HCT116 (cell line): Measurements from ENCODE around the gene C16orf74.

ENCODE experiments used
- EGR1 ChIP-seq: IDR thresholded peaks from 2 replicates; pipeline ENCODE4 v1.6.1; 2012; ENCODE audit warnings: low read depth
- EZH2phosphoT487 ChIP-seq: fragments of 200-600 bp; IDR thresholded peaks from 2 replicates; pipeline ENCODE4 v1.6.1; 2018; ENCODE audit warnings: antibody characterized with exemption, borderline replicate concordance
- SIN3A ChIP-seq: IDR thresholded peaks from 2 replicates; pipeline ENCODE4 v1.6.1; 2012; ENCODE audit warnings: low read depth
- TCF7L2 ChIP-seq: IDR thresholded peaks from 2 replicates; pipeline ENCODE4 v1.7.0; 2011; ENCODE audit warnings: borderline replicate concordance, inconsistent platforms; ENCODE audit not compliant: insufficient read depth, insufficient read length; ENCODE audit errors: extremely low read depth
- YY1 ChIP-seq: IDR thresholded peaks from 2 replicates; pipeline ENCODE4 v1.6.1; 2011; ENCODE audit warnings: low read length, low read depth, moderate library complexity, mild to moderate bottlenecking; ENCODE audit not compliant: insufficient replicate concordance; ENCODE audit errors: extremely low read depth
- TF ChIP-seq, protein P1 (sequence below), 3 experiments: fragments of 200-600 bp in 1 of 3; sonication (generic) in 1 of 3; IDR thresholded peaks in 2 of 3; conservative IDR thresholded peaks in 1 of 3; 2 replicates each; pipeline ENCODE4 v1.5.1; 2012 to 2017; ENCODE audit warnings: low read depth in 2 of 3, low read length in 2 of 3, antibody characterized with exemption in 1 of 3, borderline replicate concordance in 1 of 3, control low read depth in 1 of 3, mild to moderate bottlenecking in 1 of 3, mixed read lengths in 1 of 3, mixed run types in 1 of 3, moderate library complexity in 1 of 3; ENCODE audit not compliant: insufficient read depth in 1 of 3
- TF ChIP-seq, protein P2 (sequence below): IDR thresholded peaks from 2 replicates; pipeline ENCODE4 v1.6.1; 2012
- TF ChIP-seq, protein P3 (sequence below): IDR thresholded peaks from 2 replicates; pipeline ENCODE4 v1.6.1; 2012; ENCODE audit warnings: low read depth

DNA sequence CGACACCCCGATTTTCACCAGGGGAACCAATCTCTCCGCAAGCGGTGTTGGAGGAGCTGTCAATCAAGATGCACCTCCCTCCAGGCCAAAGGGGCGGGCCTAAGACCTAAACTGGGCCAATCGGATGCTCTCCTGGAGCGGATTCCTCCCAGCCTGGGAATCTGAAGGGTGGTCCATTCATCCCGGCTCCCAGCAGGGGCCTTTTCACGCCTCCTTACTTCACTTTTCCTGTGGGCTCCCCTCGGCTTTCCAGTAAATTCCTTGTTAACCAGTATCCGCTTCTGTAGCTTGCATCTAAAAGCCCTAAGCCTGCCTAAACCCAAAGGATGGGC, 17.1 kb downstream of the C16orf74 start:
- TF ChIP-seq, protein P1, sequence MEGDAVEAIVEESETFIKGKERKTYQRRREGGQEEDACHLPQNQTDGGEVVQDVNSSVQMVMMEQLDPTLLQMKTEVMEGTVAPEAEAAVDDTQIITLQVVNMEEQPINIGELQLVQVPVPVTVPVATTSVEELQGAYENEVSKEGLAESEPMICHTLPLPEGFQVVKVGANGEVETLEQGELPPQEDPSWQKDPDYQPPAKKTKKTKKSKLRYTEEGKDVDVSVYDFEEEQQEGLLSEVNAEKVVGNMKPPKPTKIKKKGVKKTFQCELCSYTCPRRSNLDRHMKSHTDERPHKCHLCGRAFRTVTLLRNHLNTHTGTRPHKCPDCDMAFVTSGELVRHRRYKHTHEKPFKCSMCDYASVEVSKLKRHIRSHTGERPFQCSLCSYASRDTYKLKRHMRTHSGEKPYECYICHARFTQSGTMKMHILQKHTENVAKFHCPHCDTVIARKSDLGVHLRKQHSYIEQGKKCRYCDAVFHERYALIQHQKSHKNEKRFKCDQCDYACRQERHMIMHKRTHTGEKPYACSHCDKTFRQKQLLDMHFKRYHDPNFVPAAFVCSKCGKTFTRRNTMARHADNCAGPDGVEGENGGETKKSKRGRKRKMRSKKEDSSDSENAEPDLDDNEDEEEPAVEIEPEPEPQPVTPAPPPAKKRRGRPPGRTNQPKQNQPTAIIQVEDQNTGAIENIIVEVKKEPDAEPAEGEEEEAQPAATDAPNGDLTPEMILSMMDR (IDR thresholded peaks at IDR 0.05 in 2 of 3, conservative IDR thresholded peaks at IDR 0.05 in 1 of 3; ENCODE audit: borderline replicate concordance in 1 of 3, insufficient read depth in 1 of 3, low read depth in 2 of 3, low read length in 2 of 3): no peak
- TF ChIP-seq SIN3A: no peak
- no peak for TF ChIP-seq EZH2phosphoT487
- no peak for TF ChIP-seq TCF7L2
- TF ChIP-seq YY1: no peak
- no peak for TF ChIP-seq EGR1
- TF ChIP-seq, protein P2, sequence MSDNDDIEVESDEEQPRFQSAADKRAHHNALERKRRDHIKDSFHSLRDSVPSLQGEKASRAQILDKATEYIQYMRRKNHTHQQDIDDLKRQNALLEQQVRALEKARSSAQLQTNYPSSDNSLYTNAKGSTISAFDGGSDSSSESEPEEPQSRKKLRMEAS: no peak
- TF ChIP-seq, protein P3, sequence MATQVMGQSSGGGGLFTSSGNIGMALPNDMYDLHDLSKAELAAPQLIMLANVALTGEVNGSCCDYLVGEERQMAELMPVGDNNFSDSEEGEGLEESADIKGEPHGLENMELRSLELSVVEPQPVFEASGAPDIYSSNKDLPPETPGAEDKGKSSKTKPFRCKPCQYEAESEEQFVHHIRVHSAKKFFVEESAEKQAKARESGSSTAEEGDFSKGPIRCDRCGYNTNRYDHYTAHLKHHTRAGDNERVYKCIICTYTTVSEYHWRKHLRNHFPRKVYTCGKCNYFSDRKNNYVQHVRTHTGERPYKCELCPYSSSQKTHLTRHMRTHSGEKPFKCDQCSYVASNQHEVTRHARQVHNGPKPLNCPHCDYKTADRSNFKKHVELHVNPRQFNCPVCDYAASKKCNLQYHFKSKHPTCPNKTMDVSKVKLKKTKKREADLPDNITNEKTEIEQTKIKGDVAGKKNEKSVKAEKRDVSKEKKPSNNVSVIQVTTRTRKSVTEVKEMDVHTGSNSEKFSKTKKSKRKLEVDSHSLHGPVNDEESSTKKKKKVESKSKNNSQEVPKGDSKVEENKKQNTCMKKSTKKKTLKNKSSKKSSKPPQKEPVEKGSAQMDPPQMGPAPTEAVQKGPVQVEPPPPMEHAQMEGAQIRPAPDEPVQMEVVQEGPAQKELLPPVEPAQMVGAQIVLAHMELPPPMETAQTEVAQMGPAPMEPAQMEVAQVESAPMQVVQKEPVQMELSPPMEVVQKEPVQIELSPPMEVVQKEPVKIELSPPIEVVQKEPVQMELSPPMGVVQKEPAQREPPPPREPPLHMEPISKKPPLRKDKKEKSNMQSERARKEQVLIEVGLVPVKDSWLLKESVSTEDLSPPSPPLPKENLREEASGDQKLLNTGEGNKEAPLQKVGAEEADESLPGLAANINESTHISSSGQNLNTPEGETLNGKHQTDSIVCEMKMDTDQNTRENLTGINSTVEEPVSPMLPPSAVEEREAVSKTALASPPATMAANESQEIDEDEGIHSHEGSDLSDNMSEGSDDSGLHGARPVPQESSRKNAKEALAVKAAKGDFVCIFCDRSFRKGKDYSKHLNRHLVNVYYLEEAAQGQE: no peak
